HG03442 (cell line): ENCODE results near the gene NKAIN2.
A peak's percentile ranks its signal among the peaks of the same experiment; 100 is the strongest.

ENCODE experiments used
- ATAC-seq: cut with Tn5 transposase; IDR thresholded peaks from one replicate; pipeline ENCODE4 v1.9.1; 2021; ENCODE audit warnings: mild to moderate bottlenecking, moderate library complexity; ENCODE audit not compliant: unreplicated experiment

NKAIN2 gene

GRCh38 chr6:124022641-124023040 lies 219.0 kb downstream of the NKAIN2 start:
- ATAC-seq, result no peak

DNA sequence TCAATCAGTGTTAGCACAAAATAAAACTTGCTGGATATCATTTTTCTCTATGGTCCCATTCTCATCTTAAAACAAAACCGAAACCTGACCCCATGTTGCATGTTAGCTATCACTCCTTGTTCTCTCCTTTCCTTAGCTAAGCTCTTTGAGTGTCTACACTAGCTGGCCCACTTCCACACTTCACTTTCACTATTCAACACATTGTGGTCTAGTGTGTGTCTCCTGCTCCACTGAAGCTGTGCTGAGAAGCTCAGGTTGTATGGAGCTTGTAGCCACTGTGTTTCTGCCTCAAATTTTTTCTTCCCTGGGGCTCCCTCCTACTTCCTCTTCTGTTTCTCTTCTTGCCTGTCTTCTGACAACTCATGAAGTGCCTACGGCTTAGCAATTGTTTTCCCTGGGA lies 223.0 kb downstream of the NKAIN2 start:
- ATAC-seq, result no peak

- no peak for ATAC-seq
Measured at GRCh38 chr6:124027392-124027791, 223.7 kb downstream of the NKAIN2 start.

GRCh38 chr6:124028117-124028516 lies 224.5 kb downstream of the NKAIN2 start:
- ATAC-seq, result no peak

- ATAC-seq, result no peak
Measured at GRCh38 chr6:124029567-124029966, 225.9 kb downstream of the NKAIN2 start.

DNA sequence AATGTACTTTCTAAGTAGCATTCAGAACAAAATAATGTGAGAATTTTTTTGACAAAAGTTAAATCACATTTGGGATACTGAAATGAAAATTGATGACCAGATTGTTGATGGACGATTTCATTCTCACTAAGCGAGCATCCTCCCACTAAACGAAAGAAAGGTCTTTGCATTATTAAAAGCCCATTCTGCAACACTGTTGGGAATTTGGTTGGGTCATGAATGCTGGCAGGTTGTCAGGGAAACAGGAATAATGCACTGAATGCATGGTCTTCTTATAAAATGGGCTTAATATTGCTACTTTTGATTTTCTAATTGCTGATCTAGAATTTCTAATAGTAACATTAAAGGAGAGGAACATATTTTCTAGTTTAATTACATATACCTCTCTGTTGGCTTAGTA lies 229.8 kb downstream of the NKAIN2 start:
- no peak for ATAC-seq

GRCh38 chr6:124036384-124036783 lies 232.7 kb downstream of the NKAIN2 start:
- ATAC-seq, result no peak

DNA sequence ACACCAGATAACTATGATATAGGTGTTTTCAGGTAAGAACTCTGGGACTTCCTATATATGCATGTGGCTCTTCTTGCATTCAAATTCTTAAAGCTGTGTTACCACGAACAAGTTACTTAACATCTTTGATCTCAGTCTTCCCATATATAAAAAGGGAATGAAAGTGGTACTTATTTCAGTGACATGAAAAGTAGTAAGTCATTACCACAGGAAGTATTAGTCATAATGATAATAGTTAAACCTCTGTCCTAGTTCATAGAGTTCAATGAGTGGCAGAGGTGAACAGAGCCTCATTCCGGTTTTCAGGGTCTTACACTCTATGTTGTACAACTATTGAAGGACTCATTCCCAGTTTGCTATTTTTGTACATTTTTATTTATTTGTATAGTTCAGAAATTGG lies 237.0 kb downstream of the NKAIN2 start:
- peak; percentile 95 for ATAC-seq

DNA sequence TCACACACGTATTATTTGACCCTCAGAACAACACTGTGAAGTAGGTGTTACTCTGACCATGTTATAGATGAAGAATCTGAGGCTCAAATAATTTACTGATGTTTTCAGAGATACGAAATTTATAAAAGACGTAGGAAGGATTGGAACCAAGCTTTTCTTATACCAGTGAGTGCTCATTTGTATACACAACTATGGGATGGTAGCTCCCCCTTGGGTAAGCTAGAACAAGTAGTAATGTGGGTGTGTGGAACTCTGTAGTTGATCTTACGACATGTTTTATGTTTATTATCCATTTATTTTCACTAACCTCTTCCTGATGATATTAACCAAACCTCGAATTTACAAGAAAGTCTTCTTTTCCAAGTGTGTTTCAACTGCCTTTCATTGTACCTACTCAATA lies 248.5 kb downstream of the NKAIN2 start:
- ATAC-seq, result no peak

GRCh38 chr6:124053315-124053714 lies 249.7 kb downstream of the NKAIN2 start:
- no peak for ATAC-seq

- ATAC-seq, result peak; percentile 56
Measured at GRCh38 chr6:124054034-124054433, 250.4 kb downstream of the NKAIN2 start.

DNA sequence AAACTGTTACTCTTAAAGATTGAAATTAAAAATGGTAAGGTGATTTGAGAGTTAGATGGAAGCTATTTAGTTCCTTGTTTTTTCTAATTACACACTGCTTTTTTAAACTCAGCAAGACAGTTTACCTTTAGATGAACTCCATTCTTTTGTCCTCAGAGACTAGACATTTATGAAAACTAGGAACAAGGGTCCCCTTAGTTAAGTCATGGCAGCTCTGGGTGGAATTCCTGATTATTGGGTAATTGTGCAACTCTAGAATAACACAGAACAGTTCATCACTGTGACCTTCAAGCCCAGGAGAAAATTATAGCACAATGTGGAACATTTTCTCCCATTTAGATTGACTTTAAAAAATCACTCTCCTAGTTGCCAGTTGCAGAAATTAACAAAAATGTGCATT lies 251.7 kb downstream of the NKAIN2 start:
- ATAC-seq, result no peak

DNA sequence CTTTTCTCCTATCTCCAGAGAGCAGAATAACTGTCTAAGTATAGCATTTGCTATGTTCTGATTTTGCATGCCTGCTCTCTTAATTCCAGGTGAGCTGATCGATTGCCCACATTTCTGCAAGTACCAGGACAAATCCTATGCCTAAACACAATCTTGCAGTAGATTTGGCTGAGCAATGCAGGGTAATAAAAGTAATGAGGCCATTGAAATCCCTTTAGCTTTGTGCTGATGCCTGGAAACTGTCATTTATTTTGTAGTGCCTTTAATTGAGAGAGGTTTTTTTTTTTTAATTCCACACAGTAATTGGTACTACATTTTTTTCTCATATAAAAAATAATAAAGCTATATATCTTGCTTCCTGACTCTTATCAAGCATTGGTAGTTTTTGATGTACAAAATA lies 252.3 kb downstream of the NKAIN2 start:
- no peak for ATAC-seq

GRCh38 chr6:124056407-124057334 lies 253.0 kb downstream of the NKAIN2 start:
- no peak for ATAC-seq

- no peak for ATAC-seq
Measured at GRCh38 chr6:124057461-124057860, 253.8 kb downstream of the NKAIN2 start.

DNA sequence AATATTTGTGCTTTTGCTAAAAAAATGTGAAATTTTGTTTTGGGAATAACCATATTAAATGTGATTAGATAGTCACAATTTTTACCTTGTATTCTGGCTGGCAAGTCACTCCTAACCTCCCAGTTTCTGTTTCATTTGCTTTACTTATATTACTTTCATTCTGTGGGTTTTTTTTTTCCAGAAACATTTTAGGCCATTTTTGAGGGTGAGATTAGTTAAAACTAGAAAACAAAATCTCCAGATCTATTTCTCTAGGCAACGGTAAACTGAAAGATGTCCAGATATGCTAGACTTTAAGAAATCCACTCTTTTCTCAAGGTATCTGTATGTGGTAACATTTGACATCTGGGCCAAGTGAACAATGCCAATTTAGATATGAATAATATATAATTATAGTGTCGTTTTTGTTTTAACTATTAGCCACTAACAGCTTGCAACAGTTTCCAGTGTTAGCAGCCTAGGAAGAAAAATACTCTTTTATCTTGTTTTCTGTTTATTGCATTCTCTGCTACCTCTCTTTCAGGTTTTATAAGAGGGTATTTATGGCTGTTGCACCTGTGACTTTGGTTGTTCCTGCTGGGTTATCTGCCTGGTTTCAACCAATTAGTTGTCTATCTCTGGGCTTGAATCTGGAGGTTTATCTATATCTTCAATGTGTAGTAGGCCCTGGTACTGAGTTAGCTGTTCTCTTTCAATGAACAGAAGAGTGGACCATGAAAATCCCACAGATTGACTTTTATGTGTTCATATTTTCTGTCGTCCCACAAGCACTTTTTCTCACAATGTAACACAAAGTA lies 260.9 kb downstream of the NKAIN2 start:
- no peak for ATAC-seq

DNA sequence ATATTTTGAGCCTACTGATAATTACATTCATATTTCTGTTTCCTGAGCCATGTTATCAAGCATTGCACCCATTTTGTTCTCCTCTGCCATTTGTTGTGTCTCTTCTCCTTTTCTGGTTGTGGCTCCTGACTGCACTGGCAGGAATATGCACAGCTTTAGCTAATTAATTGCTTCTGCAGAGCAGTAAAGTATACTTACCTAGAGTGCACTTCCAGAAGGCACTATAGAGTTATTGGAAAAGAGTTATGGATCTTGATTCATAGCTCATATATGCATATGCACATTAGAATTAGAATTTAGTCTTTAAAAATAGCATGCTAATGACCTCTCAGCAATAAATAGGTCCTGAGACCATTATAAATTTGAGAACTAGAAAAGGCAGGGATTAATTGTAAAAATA lies 262.6 kb downstream of the NKAIN2 start:
- ATAC-seq, result no peak

DNA sequence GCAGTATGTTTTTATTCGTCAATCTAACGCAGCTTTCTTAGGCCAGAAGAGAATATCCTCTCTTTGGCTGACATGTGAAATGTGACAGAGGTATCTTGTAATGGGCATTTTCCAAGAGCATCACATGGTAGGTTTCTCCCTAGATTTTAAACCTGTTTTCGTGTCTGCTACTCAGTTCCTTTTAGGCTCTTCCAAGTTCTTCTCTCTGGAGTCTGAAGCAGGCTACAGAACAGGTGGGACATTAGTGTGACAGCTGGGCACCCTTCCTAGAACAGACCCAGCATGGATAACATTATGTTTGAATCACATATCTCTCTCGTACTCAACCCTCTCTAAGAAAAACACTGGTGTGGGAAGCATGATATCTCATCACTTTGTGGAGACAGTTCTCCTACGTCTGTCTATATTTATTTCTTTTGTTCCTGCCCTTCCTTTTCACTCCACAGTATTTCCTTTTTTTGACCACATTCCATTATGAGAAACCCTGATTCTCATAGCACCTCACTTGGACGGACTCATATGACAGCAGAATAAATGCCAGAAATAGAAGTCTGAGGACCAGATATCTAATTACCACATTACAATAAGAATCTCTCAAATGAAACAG lies 263.4 kb downstream of the NKAIN2 start:
- no peak for ATAC-seq

- no peak for ATAC-seq
Measured at GRCh38 chr6:124069230-124069950, 265.7 kb downstream of the NKAIN2 start.

- ATAC-seq, result no peak
Measured at GRCh38 chr6:124073021-124073420, 269.4 kb downstream of the NKAIN2 start.
